Mesenchymal stem cell (in vitro differentiated cells and primary cell): ENCODE data around the gene GPR68.

ENCODE experiments used
- DNase-seq: peaks from one replicate; pipeline ENCODE4 v3.0.0-alpha.2; 2013
- H2AFZ ChIP-seq: one replicate; pipeline ENCODE4 v1.6.1; 2013; ENCODE audit warnings: low read depth, mild to moderate bottlenecking, control low read depth, inconsistent platforms, low read length, moderate library complexity
- H2AK5ac ChIP-seq: 2 replicates; pipeline ENCODE4 v1.6.1; 2013; ENCODE audit warnings: low read length, moderate library complexity, mild to moderate bottlenecking, inconsistent platforms; ENCODE audit not compliant: severe bottlenecking
- H2BK120ac ChIP-seq: one replicate; pipeline ENCODE4 v1.6.1; 2013; ENCODE audit warnings: low read depth, mild to moderate bottlenecking, inconsistent platforms, low read length, moderate library complexity
- H2BK12ac ChIP-seq, 2 experiments: one replicate each; pipeline ENCODE4 v1.6.1; 2013; ENCODE audit warnings: inconsistent platforms in 2 of 2, low read length in 2 of 2, mild to moderate bottlenecking in 2 of 2, moderate library complexity in 2 of 2, control low read depth in 1 of 2
- H2BK15ac ChIP-seq: one replicate; pipeline ENCODE4 v1.6.1; 2013; ENCODE audit warnings: mild to moderate bottlenecking, low read depth, inconsistent platforms; ENCODE audit not compliant: poor library complexity, severe bottlenecking
- H2BK5ac ChIP-seq: 2 replicates; pipeline ENCODE4 v1.6.1; 2013; ENCODE audit warnings: low read depth, mild to moderate bottlenecking, low read length, control low read depth, inconsistent platforms; ENCODE audit not compliant: poor library complexity, severe bottlenecking
- H3K14ac ChIP-seq, 2 experiments: one replicate each; pipeline ENCODE4 v1.6.1; 2013; ENCODE audit warnings: inconsistent platforms in 2 of 2, low read length in 2 of 2, control low read depth in 1 of 2, mild to moderate bottlenecking in 1 of 2, moderate library complexity in 1 of 2
- H3K18ac ChIP-seq, 2 experiments: one replicate each; pipeline ENCODE4 v1.6.1; 2013; ENCODE audit warnings: inconsistent platforms in 2 of 2, low read length in 2 of 2, control low read depth in 1 of 2, low read depth in 1 of 2, mild to moderate bottlenecking in 1 of 2
- H3K23ac ChIP-seq, 2 experiments: one replicate each; pipeline ENCODE4 v1.6.1; 2013; ENCODE audit warnings: inconsistent platforms in 2 of 2, low read length in 2 of 2, mild to moderate bottlenecking in 2 of 2, moderate library complexity in 2 of 2, control low read depth in 1 of 2
- H3K27ac ChIP-seq: 2 replicates; pipeline ENCODE4 v1.5.1; 2013; ENCODE audit warnings: mild to moderate bottlenecking, moderate library complexity, low read length, control low read depth, inconsistent platforms; ENCODE audit not compliant: poor library complexity, severe bottlenecking
- H3K27me3 ChIP-seq, 2 experiments: 2 replicates each; pipeline versions ENCODE4 v1.6.1 to v1.7.0; 2013; ENCODE audit warnings: low read length in 2 of 2, mild to moderate bottlenecking in 2 of 2, moderate library complexity in 2 of 2, control low read depth in 1 of 2, inconsistent platforms in 1 of 2; ENCODE audit not compliant: control insufficient read depth in 1 of 2, insufficient read depth in 1 of 2
- H3K36me3 ChIP-seq, 2 experiments: 2 replicates each; pipeline versions ENCODE4 v1.6.1 to v1.7.0; 2013; ENCODE audit warnings: low read length in 2 of 2, control low read depth in 1 of 2, inconsistent platforms in 1 of 2, low read depth in 1 of 2, mild to moderate bottlenecking in 1 of 2; ENCODE audit not compliant: insufficient read depth in 2 of 2, control insufficient read depth in 1 of 2
- H3K4ac ChIP-seq, 2 experiments: one replicate each; pipeline ENCODE4 v1.6.1; 2013; ENCODE audit warnings: inconsistent platforms in 2 of 2, low read length in 2 of 2, mild to moderate bottlenecking in 2 of 2, moderate library complexity in 2 of 2, control low read depth in 1 of 2, low read depth in 1 of 2
- H3K4me1 ChIP-seq: 2 replicates; pipeline ENCODE4 v1.6.1; 2013; ENCODE audit warnings: low read depth, low read length, control low read depth; ENCODE audit not compliant: control insufficient read depth, insufficient read depth
- H3K4me2 ChIP-seq: 2 replicates; pipeline ENCODE4 v1.6.1; 2013; ENCODE audit warnings: low read length, mild to moderate bottlenecking, inconsistent platforms; ENCODE audit not compliant: poor library complexity, severe bottlenecking
- H3K4me3 ChIP-seq, 2 experiments: 2 replicates each; pipeline versions ENCODE4 v1.5.1 to v1.7.0; 2013; ENCODE audit warnings: low read length in 2 of 2, mild to moderate bottlenecking in 2 of 2, control low read depth in 1 of 2, low read depth in 1 of 2; ENCODE audit not compliant: insufficient read depth in 1 of 2
- H3K79me1 ChIP-seq: replicated peaks from 2 replicates; pipeline ENCODE4 v1.6.1; 2013; ENCODE audit warnings: mild to moderate bottlenecking, control low read depth, low read length, inconsistent platforms; ENCODE audit not compliant: poor library complexity, severe bottlenecking
- H3K9ac ChIP-seq: 2 replicates; pipeline ENCODE4 v1.7.0; 2013; ENCODE audit warnings: mild to moderate bottlenecking, low read length, moderate library complexity
- H3K9me3 ChIP-seq: 2 replicates; pipeline ENCODE4 v1.7.0; 2013; ENCODE audit warnings: mild to moderate bottlenecking, low read length; ENCODE audit not compliant: control insufficient read depth
- H4K8ac ChIP-seq: one replicate; pipeline ENCODE4 v1.6.1; 2013; ENCODE audit warnings: inconsistent platforms, mild to moderate bottlenecking, low read length, moderate library complexity
- H4K91ac ChIP-seq: one replicate; pipeline ENCODE4 v1.6.1; 2013; ENCODE audit warnings: mild to moderate bottlenecking, low read length, inconsistent platforms
- WGBS: methylation state at CpG from one replicate; pipeline ENCODE4 v1.1.7; 2013; ENCODE audit warnings: mixed read lengths; 5-methylcytosine and 5-hydroxymethylcytosine counted together

The GPR68 gene

DNA sequence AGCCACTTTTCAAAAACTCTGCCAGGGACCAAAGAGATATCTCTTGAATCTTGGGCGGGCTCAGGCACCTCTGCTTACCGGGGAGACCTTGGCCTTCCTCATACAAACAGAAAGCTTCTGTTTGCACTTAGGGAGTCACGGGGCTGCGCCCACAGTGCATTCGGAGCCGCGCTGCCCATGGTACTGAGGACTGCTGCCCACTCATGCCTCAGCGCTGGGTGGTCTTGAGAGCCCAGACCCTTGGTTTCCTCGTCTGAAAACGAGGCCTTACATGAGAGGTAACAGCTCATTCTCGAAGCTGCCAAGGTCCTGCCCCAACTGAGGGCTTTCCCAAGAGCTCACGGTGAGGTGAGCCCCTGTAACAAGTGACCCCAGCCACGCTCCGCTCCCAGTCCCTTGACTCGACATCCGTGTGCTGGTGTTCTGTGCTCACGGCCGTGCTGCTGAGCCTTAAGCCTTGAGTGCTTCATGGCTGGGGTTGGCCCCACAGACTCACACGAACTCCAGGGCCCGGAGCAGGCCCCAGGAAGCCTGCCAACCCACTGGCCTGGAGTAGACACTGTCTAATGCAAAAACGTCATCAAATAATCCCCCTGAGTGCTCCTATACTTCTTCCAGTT, 47.4 kb upstream of the GPR68 start:
- Histone ChIP-seq H3K4me3 (no peak overlapping the region), H2BK12ac (no peak overlapping the region), H3K23ac (no peak overlapping the region), H3K4me1 (peaks cover 5% of the 10 kb centered on the region), H3K9ac (no peak overlapping the region), H3K14ac (no peak overlapping the region), H3K27ac (no peak overlapping the region), H4K91ac (no peak overlapping the region), H2AFZ (no peak overlapping the region), H2AK5ac (no peak overlapping the region), H2BK15ac (no peak overlapping the region), H3K79me1 (no peaks in the 10 kb centered on the region), H4K8ac (no peak overlapping the region), H2BK5ac (no peak overlapping the region), H3K4ac (no peak overlapping the region), H3K36me3 (peaks cover 0 to 17% of the 10 kb centered on the region in 2 experiments), H2BK120ac (no peak overlapping the region), H3K4me2 (no peak overlapping the region), H3K18ac (no peak overlapping the region), H3K27me3 (peaks cover 0 to 50% of the 10 kb centered on the region in 2 experiments), H3K9me3 (no peaks in the 10 kb centered on the region)
- DNase-seq: no peak
- 92% methylated on average over 21 of the region's 21 CpGs for WGBS

- WGBS: 93% methylated on average over 9 of the region's 10 CpGs
- Histone ChIP-seq H2BK15ac (no peak overlapping the region), H2AK5ac (no peak overlapping the region), H3K9ac (no peak overlapping the region), H2AFZ (no peak overlapping the region), H3K36me3 (peaks cover 0 to 12% of the 10 kb centered on the region in 2 experiments), H3K18ac (no peak overlapping the region), H3K4me3 (no peak overlapping the region), H3K14ac (no peak overlapping the region), H3K27ac (no peak overlapping the region), H2BK12ac (no peak overlapping the region), H3K23ac (no peak overlapping the region), H3K9me3 (no peaks in the 10 kb centered on the region), H2BK120ac (no peak overlapping the region), H3K4ac (no peak overlapping the region), H2BK5ac (no peak overlapping the region), H4K8ac (no peak overlapping the region), H3K4me2 (no peak overlapping the region), H4K91ac (no peak overlapping the region), H3K27me3 (peaks cover 0 to 41% of the 10 kb centered on the region in 2 experiments), H3K79me1 (no peaks in the 10 kb centered on the region), H3K4me1 (peaks cover 5% of the 10 kb centered on the region)
- DNase-seq: no peak
Observed at GRCh38 chr14:91290986-91291385, 46.5 kb upstream of the GPR68 start.

GRCh38 chr14:91289464-91289863, 45.0 kb upstream of the GPR68 start:
- H3K36me3 ChIP-seq: peaks cover 0 to 12% of the 10 kb centered on the region in 2 experiments
- no peak overlapping the region for H2BK120ac ChIP-seq
- DNase-seq: no peak
- no peaks in the 10 kb centered on the region for H3K9me3 ChIP-seq
- no peak overlapping the region for H3K27ac ChIP-seq
- no peak overlapping the region for H2AFZ ChIP-seq
- no peak overlapping the region for H3K4ac ChIP-seq
- no peak overlapping the region for H2BK15ac ChIP-seq
- no peak overlapping the region for H3K4me3 ChIP-seq
- no peak overlapping the region for H3K23ac ChIP-seq
- H3K4me2 ChIP-seq: no peak overlapping the region
- H3K14ac ChIP-seq: no peak overlapping the region
- H3K18ac ChIP-seq: no peak overlapping the region
- 95% methylated on average over 4 of the region's 4 CpGs for WGBS
- no peak overlapping the region for H4K8ac ChIP-seq
- no peak overlapping the region for H3K9ac ChIP-seq
- no peak overlapping the region for H2BK12ac ChIP-seq
- peaks cover 8% of the 10 kb centered on the region for H3K4me1 ChIP-seq
- peaks cover 0 to 30% of the 10 kb centered on the region in 2 experiments for H3K27me3 ChIP-seq
- no peaks in the 10 kb centered on the region for H3K79me1 ChIP-seq
- H2BK5ac ChIP-seq: no peak overlapping the region
- no peak overlapping the region for H2AK5ac ChIP-seq
- no peak overlapping the region for H4K91ac ChIP-seq

DNA sequence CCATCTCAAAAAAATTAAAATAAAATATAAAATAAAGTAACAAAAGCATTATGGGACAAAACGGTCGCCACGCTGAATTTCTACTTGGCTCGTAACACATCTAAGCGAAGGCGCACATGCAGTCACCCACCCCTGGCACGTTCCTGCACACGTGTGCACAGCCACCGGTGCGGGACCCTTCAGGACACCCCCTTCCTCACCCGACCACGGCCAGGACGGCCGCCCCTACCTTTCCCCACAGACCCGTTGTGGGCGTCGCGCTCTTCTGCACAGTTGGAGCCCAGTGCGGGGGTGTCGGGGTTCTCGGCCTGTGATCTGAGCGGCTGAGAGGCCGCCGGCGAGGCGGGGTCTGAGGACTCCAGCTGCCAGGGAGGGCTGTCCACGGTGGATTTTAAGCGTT, 44.4 kb upstream of the GPR68 start:
- Histone ChIP-seq H2BK120ac (no peak overlapping the region), H2BK5ac (no peak overlapping the region), H3K79me1 (no peaks in the 10 kb centered on the region), H3K36me3 (peaks cover 0 to 12% of the 10 kb centered on the region in 2 experiments), H3K27ac (no peak overlapping the region), H3K14ac (no peak overlapping the region), H3K27me3 (peaks cover 0 to 27% of the 10 kb centered on the region in 2 experiments), H3K23ac (no peak overlapping the region), H2AFZ (no peak overlapping the region), H3K9ac (no peak overlapping the region), H2AK5ac (no peak overlapping the region), H3K4me2 (no peak overlapping the region), H3K4me3 (no peak overlapping the region), H4K91ac (no peak overlapping the region), H2BK12ac (no peak overlapping the region), H3K9me3 (no peaks in the 10 kb centered on the region), H3K4ac (no peak overlapping the region), H2BK15ac (no peak overlapping the region), H3K18ac (no peak overlapping the region), H3K4me1 (peaks cover 12% of the 10 kb centered on the region), H4K8ac (no peak overlapping the region)
- 96% methylated on average over 26 of the region's 28 CpGs for WGBS
- no peak for DNase-seq
